GM23248 (cell line): ENCODE data around the gene FAM229A. TPM values are rescaled to one million over a fixed set of nuclear protein-coding genes. Genes with fewer than 3 reads are reported as not detected.
A peak's percentile ranks its signal among the peaks of the same experiment; 100 is the strongest.
"Not testable (repeated sequence)": the region's sequence is repeated elsewhere in the genome, so short reads cannot be mapped to it uniquely, and the experiment has no call there.

Source experiments
- DNase-seq: peaks from one replicate; pipeline ENCODE4 v3.0.0-alpha.2; 2015
- H2AFZ ChIP-seq: fragments of 200-600 bp; sonication (generic); 2 replicates; pipeline ENCODE4 v1.6.1; 2016; ENCODE audit warnings: antibody characterized with exemption
- H3F3A ChIP-seq: fragments of 200-600 bp; sonication (generic); 2 replicates; pipeline ENCODE4 v1.6.1; 2016; ENCODE audit warnings: mild to moderate bottlenecking, antibody characterized with exemption, mixed run types; ENCODE audit not compliant: insufficient read depth
- H3K27ac ChIP-seq: fragments of 200-600 bp; sonication (generic); 2 replicates; pipeline ENCODE4 v1.5.1; 2016; ENCODE audit warnings: mild to moderate bottlenecking
- H3K27me3 ChIP-seq: fragments of 200-600 bp; sonication (generic); replicated peaks from 2 replicates; pipeline ENCODE4 v1.6.1; 2016; ENCODE audit warnings: mild to moderate bottlenecking; ENCODE audit not compliant: insufficient read depth
- H3K36me3 ChIP-seq: fragments of 200-600 bp; sonication (generic); 2 replicates; pipeline ENCODE4 v1.6.1; 2016; ENCODE audit warnings: low read depth, mild to moderate bottlenecking
- H3K4me1 ChIP-seq: fragments of 200-600 bp; sonication (generic); 2 replicates; pipeline ENCODE4 v1.6.1; 2016; ENCODE audit warnings: mild to moderate bottlenecking; ENCODE audit not compliant: insufficient read depth
- H3K4me2 ChIP-seq: fragments of 200-600 bp; sonication (generic); one replicate; pipeline ENCODE4 v1.6.1; 2016; ENCODE audit warnings: mild to moderate bottlenecking; ENCODE audit not compliant: unreplicated experiment
- H3K4me3 ChIP-seq: fragments of 200-600 bp; sonication (generic); 2 replicates; pipeline ENCODE4 v1.5.1; 2016; ENCODE audit warnings: mild to moderate bottlenecking
- H3K79me2 ChIP-seq: fragments of 200-600 bp; sonication (generic); 2 replicates; pipeline ENCODE4 v1.6.1; 2016; ENCODE audit warnings: mild to moderate bottlenecking; ENCODE audit not compliant: insufficient read depth
- H3K9ac ChIP-seq: fragments of 200-600 bp; sonication (generic); 2 replicates; pipeline ENCODE4 v1.6.1; 2016; ENCODE audit warnings: mild to moderate bottlenecking
- H3K9me2 ChIP-seq: fragments of 200-600 bp; sonication (generic); 2 replicates; pipeline ENCODE4 v1.6.1; 2016; ENCODE audit warnings: mixed run types, mild to moderate bottlenecking, moderate library complexity; ENCODE audit not compliant: insufficient read depth
- H3K9me3 ChIP-seq: fragments of 200-600 bp; sonication (generic); one replicate; pipeline ENCODE4 v1.6.1; 2017; ENCODE audit warnings: low read depth
- H4K20me1 ChIP-seq: fragments of 200-600 bp; sonication (generic); 2 replicates; pipeline ENCODE4 v1.6.0; 2016; ENCODE audit not compliant: insufficient read depth
- EZH2 ChIP-seq: fragments of 200-600 bp; sonication (generic); IDR thresholded peaks from 2 replicates; pipeline ENCODE4 v1.6.1; 2018; ENCODE audit warnings: antibody characterized with exemption, mild to moderate bottlenecking; ENCODE audit not compliant: insufficient read depth, poor library complexity, severe bottlenecking
- EZH2phosphoT487 ChIP-seq: fragments of 200-600 bp; sonication (generic); IDR thresholded peaks from 2 replicates; pipeline ENCODE4 v1.6.1; 2018; ENCODE audit warnings: antibody characterized with exemption, moderate library complexity, mild to moderate bottlenecking, low read depth; ENCODE audit not compliant: insufficient read depth
- WGBS, 2 experiments: methylation state at CpG; one replicate each; pipeline ENCODE4 v1.1.6; 2015 to 2017; ENCODE audit warnings: low lambda C conversion rate in 2 of 2, low coverage in 1 of 2; ENCODE audit errors: missing lambda C conversion rate in 2 of 2; 5-methylcytosine and 5-hydroxymethylcytosine counted together
- in situ Hi-C: fragments of 300-500 bp; cut with MboI; formaldehyde crosslinking; loops from 2 replicates; pipeline ENCODE4 v1.15.0; 2020
- polyA plus RNA-seq: library from polyadenylated mRNA; unstranded; fragments of >200 nt; fragmentation: Nextera tagmentation; extraction: Ambion mirVana; gene quantifications from 2 replicates; pipeline ENCODE4 v1.2.1, GENCODE V29; 2016
- total RNA-seq: library from RNA; depleted of rRNA; stranded (reverse); fragments of >200 nt; shearing (Covaris generic); gene quantifications from 2 replicates; pipeline ENCODE4 v1.2.3, GENCODE V29; 2014

Gene FAM229A
- total and polyA plus RNA-seq, 2 experiments from 2014 or later: 2.9 to 3.2 TPM

- WGBS, 2 experiments: 13 to 19% methylated on average over 2 of the region's 2 CpGs
- Histone ChIP-seq H3K9ac (no peak overlapping the region), H3K4me2 (no peak overlapping the region), H4K20me1 (no peaks in the 10 kb centered on the region), H3K79me2 (no peaks in the 10 kb centered on the region), H3K36me3 (no peaks in the 10 kb centered on the region), H3F3A (peaks cover 19% of the 10 kb centered on the region), H3K27ac (no peak overlapping the region), H3K27me3 (no peaks in the 10 kb centered on the region), H3K4me3 (no peak overlapping the region), H3K9me3 (no peaks in the 10 kb centered on the region), H2AFZ (no peak overlapping the region), H3K9me2 (no peaks in the 10 kb centered on the region), H3K4me1 (0 out of 2 replicates have a peak, but pooled peaks cover 4% of the 10 kb centered on the region)
- in situ Hi-C loops: no loop called here
- TF ChIP-seq EZH2: no peak
- peak; percentile 5 for DNase-seq
Observed at GRCh38 chr1:32404946-32405345, 42.7 kb upstream of the FAM229A start.

- H3K36me3 ChIP-seq: no peaks in the 10 kb centered on the region
Observed at GRCh38 chr1:32400876-32401631, 38.8 kb upstream of the FAM229A start.

GRCh38 chr1:32399843-32400242, 37.6 kb upstream of the FAM229A start:
- H4K20me1 ChIP-seq: no peaks in the 10 kb centered on the region
- 0 out of 2 replicates have a peak, but pooled peaks cover 3% of the 10 kb centered on the region for H3K79me2 ChIP-seq
- H2AFZ ChIP-seq: no peak overlapping the region
- no peak for TF ChIP-seq EZH2
- no peak overlapping the region for H3K4me3 ChIP-seq
- no peak overlapping the region for H3K27ac ChIP-seq
- no peak for DNase-seq
- no peak overlapping the region for H3K4me2 ChIP-seq
- in situ Hi-C loops: no loop called here
- WGBS, 2 experiments: 48 to 53% methylated on average over 4 of the region's 4 CpGs
- no peaks in the 10 kb centered on the region for H3K27me3 ChIP-seq
- H3K9ac ChIP-seq: no peak overlapping the region
- H3K9me2 ChIP-seq: no peaks in the 10 kb centered on the region
- peaks cover 17% of the 10 kb centered on the region; the same call in 1 of the 2 replicates for H3K4me1 ChIP-seq
- H3F3A ChIP-seq: peaks cover 24% of the 10 kb centered on the region
- no peaks in the 10 kb centered on the region for H3K9me3 ChIP-seq
- no peaks in the 10 kb centered on the region for H3K36me3 ChIP-seq

More at GRCh38 chr1:32400876-32401631, 38.8 kb upstream of the FAM229A start:
- peak; percentile 98 for DNase-seq
- H3K27me3 ChIP-seq: no peaks in the 10 kb centered on the region
- in situ Hi-C loops: no loop called here
- peak overlapping the region; percentile 66 for H2AFZ ChIP-seq
- H3F3A ChIP-seq: peaks cover 20% of the 10 kb centered on the region
- H3K27ac ChIP-seq: peak overlapping the region; percentile 81
- H3K9me3 ChIP-seq: no peaks in the 10 kb centered on the region
- H3K79me2 ChIP-seq: no peaks in the 10 kb centered on the region
- TF ChIP-seq EZH2 (no peak), EZH2phosphoT487 (no peak)
- no peaks in the 10 kb centered on the region for H4K20me1 ChIP-seq
- no peak overlapping the region for H3K4me2 ChIP-seq
- 18 to 19% methylated on average over 13 of the region's 13 CpGs for WGBS, 2 experiments
- H3K9ac ChIP-seq: peak overlapping the region; percentile 22; the same call in 1 of the 2 replicates
- no peak overlapping the region for H3K4me3 ChIP-seq
- H3K4me1 ChIP-seq: peaks cover 12% of the 10 kb centered on the region; the same call in 1 of the 2 replicates
- no peaks in the 10 kb centered on the region for H3K9me2 ChIP-seq

GRCh38 chr1:32398401-32398800, 36.1 kb upstream of the FAM229A start:
- no peak overlapping the region; the same call in 1 of the 2 replicates for H3K27ac ChIP-seq
- H4K20me1 ChIP-seq: no peaks in the 10 kb centered on the region
- 10 to 23% methylated on average over 2 of the region's 2 CpGs for WGBS, 2 experiments
- H3K9ac ChIP-seq: no peak overlapping the region
- no peaks in the 10 kb centered on the region for H3K9me3 ChIP-seq
- H3K9me2 ChIP-seq: no peaks in the 10 kb centered on the region
- no peaks in the 10 kb centered on the region for H3K36me3 ChIP-seq
- H3K79me2 ChIP-seq: peaks cover 10% of the 10 kb centered on the region
- H3K4me3 ChIP-seq: no peak overlapping the region
- H3K27me3 ChIP-seq: no peaks in the 10 kb centered on the region
- peaks cover 32% of the 10 kb centered on the region for H3F3A ChIP-seq
- H3K4me1 ChIP-seq: peaks cover 20% of the 10 kb centered on the region
- no peak overlapping the region for H3K4me2 ChIP-seq
- H2AFZ ChIP-seq: peak overlapping the region; percentile 28; the same call in 1 of the 2 replicates
- in situ Hi-C loops: no loop called here
- peak; percentile 44 for DNase-seq
- TF ChIP-seq EZH2phosphoT487: no peak
- no peak for TF ChIP-seq EZH2

GRCh38 chr1:32396524-32396923, 34.2 kb upstream of the FAM229A start:
- H3K27me3 ChIP-seq, H4K20me1 ChIP-seq, H3K27ac ChIP-seq, in situ Hi-C loops, H2AFZ ChIP-seq, H3K9me2 ChIP-seq, H3K36me3 ChIP-seq, DNase-seq, H3K9me3 ChIP-seq, H3K9ac ChIP-seq, H3K4me3 ChIP-seq, H3K4me2 ChIP-seq: not testable (repeated sequence)
- WGBS, 2 experiments: 84 to 91% methylated on average over 5 of the region's 5 CpGs
- H3K79me2 ChIP-seq: peaks cover 29% of the 10 kb centered on the region
- H3F3A ChIP-seq: peaks cover 31% of the 10 kb centered on the region
- H3K4me1 ChIP-seq: peaks cover 36% of the 10 kb centered on the region
